ENCODE measurements around the gene SYNGR4. TPM values are rescaled to one million over a fixed set of nuclear protein-coding genes. Genes with fewer than 3 reads are reported as not detected.

Gene SYNGR4
- total RNA-seq, 4 donors from 2014 or later = not detected

- peaks cover 0 to 8% of the 10 kb centered on the region in 2 donors for H3K36me3 ChIP-seq
- DNase-seq (no peak), ATAC-seq (no peak)
- no peak within 1 kb of the TSS for H3K27ac ChIP-seq
- intact Hi-C loops (cut with DNase I; ENCODE audit: low total_unique reads) = no loop called here
- H3K9me3 ChIP-seq = no peaks in the 10 kb centered on the region
- TF ChIP-seq CTCF (IDR thresholded peaks at IDR 0.05 in 4 of 5, conservative IDR thresholded peaks at IDR 0.05 in 1 of 5) (no peak), POLR2A (IDR thresholded peaks at IDR 0.05) (no peak)
- peaks cover 54 to 61% (median 59%) of the 10 kb centered on the region in 3 donors for H3K27me3 ChIP-seq
- in situ Hi-C loops (cut with MboI; ENCODE audit: low sequenced_read_pairs in 4 of 4) = no loop called here
- H3K4me1 ChIP-seq = peaks cover 4 to 22% of the 10 kb centered on the region in 2 donors
- H3K4me3 ChIP-seq = no peak within 1 kb of the TSS
These were observed 29.6 kb downstream of the SYNGR4 start, which contains the start of gene GRIN2D for GRCh38 chr19:48393559-48394330. TSS of gene GRIN2D (plus strand) at chr19:48393668. CDS start at chr19:48398393, 4,725 bp downstream.

GRCh38 chr19:48394331-48395169 is 30.4 kb downstream of the SYNGR4 start:
- TF ChIP-seq CTCF (IDR thresholded peaks at IDR 0.05 in 4 of 5, conservative IDR thresholded peaks at IDR 0.05 in 1 of 5) (no peak), POLR2A (IDR thresholded peaks at IDR 0.05) (no peak)
- ATAC-seq = no peak
- H3K4me3 ChIP-seq = no peak overlapping the region
- DNase-seq = no peak
- no peak overlapping the region for H3K27ac ChIP-seq
- intact Hi-C loops (cut with DNase I; ENCODE audit: low total_unique reads) = no loop called here
- in situ Hi-C loops (cut with MboI; ENCODE audit: low sequenced_read_pairs in 4 of 4) = no loop called here
- peaks cover 54 to 67% (median 59%) of the 10 kb centered on the region in 3 donors for H3K27me3 ChIP-seq
- H3K9me3 ChIP-seq = no peaks in the 10 kb centered on the region
- no peaks in the 10 kb centered on the region for H3K36me3 ChIP-seq
- peaks cover 4 to 22% of the 10 kb centered on the region in 2 donors for H3K4me1 ChIP-seq

GRCh38 chr19:48395170-48395455 is 30.9 kb downstream of the SYNGR4 start:
- H3K4me1 ChIP-seq = peaks cover 2 to 19% of the 10 kb centered on the region in 2 donors
- H3K4me3 ChIP-seq = no peak overlapping the region
- intact Hi-C loops (cut with DNase I; ENCODE audit: low total_unique reads) = no loop called here
- DNase-seq = no peak
- no peaks in the 10 kb centered on the region for H3K36me3 ChIP-seq
- ATAC-seq = no peak
- no peaks in the 10 kb centered on the region for H3K9me3 ChIP-seq
- peaks cover 54 to 67% (median 59%) of the 10 kb centered on the region in 3 donors for H3K27me3 ChIP-seq
- in situ Hi-C loops (cut with MboI; ENCODE audit: low sequenced_read_pairs in 4 of 4) = no loop called here
- no peak overlapping the region for H3K27ac ChIP-seq
- TF ChIP-seq CTCF (IDR thresholded peaks at IDR 0.05 in 4 of 5, conservative IDR thresholded peaks at IDR 0.05 in 1 of 5) = no peak
- no peak for TF ChIP-seq POLR2A (IDR thresholded peaks at IDR 0.05)

GRCh38 chr19:48395499-48395898 is 31.3 kb downstream of the SYNGR4 start:
- Histone ChIP-seq H3K9me3 (no peaks in the 10 kb centered on the region), H3K27me3 (peaks cover 54 to 67% (median 59%) of the 10 kb centered on the region in 3 donors), H3K4me3 (no peak overlapping the region), H3K36me3 (no peaks in the 10 kb centered on the region), H3K4me1 (peaks cover 0 to 16% of the 10 kb centered on the region in 2 donors), H3K27ac (no peak overlapping the region)
- DNase-seq = no peak
- in situ Hi-C loops (cut with MboI; ENCODE audit: low sequenced_read_pairs in 4 of 4) = no loop called here
- intact Hi-C loops (cut with DNase I; ENCODE audit: low total_unique reads) = no loop called here
- no peak for ATAC-seq
- TF ChIP-seq POLR2A (IDR thresholded peaks at IDR 0.05) = no peak
- no peak for TF ChIP-seq CTCF (IDR thresholded peaks at IDR 0.05 in 4 of 5, conservative IDR thresholded peaks at IDR 0.05 in 1 of 5)
